A673 (cell line): ENCODE data around the gene KCP. TPM values are rescaled to one million over a fixed set of nuclear protein-coding genes. Genes with fewer than 3 reads are reported as not detected.

ENCODE experiments used
- BruUV-seq: library from RNA; stranded (reverse); fragments of 400-500 nt; replicated peaks from 2 replicates; lab custom pipeline; 2021; lab: Mats Ljungman, UMichigan
- CTCF ChIA-PET: fragments of 300-600 bp; sonication (Branson Sonifier 250); formaldehyde crosslinking; loops from one replicate; lab custom pipeline; 2022; ENCODE audit warnings: antibody characterized with exemption; lab: Charles Lee
- POLR2A ChIA-PET: fragments of 300-600 bp; sonication (Branson Sonifier 250); formaldehyde crosslinking; loops from one replicate; lab custom pipeline; 2022; ENCODE audit warnings: antibody characterized with exemption; ENCODE audit not compliant: low non-redundant PET; lab: Charles Lee
- DNase-seq: peaks from one replicate; pipeline ENCODE4 v3.0.0-alpha.2; 2015; ENCODE audit warnings: low spot score
- H3K27ac ChIP-seq: fragments of 200-600 bp; sonication (generic); 2 replicates; pipeline ENCODE4 v1.5.1; 2016; ENCODE audit warnings: mixed run types, low read depth, mild to moderate bottlenecking, mixed read lengths, antibody characterized with exemption, low read length; ENCODE audit not compliant: poor library complexity, severe bottlenecking
- H3K27me3 ChIP-seq: fragments of 200-600 bp; sonication (generic); replicated peaks from 2 replicates; pipeline ENCODE4 v1.6.1; 2017; ENCODE audit warnings: mixed run types, low read depth, mild to moderate bottlenecking, mixed read lengths, antibody characterized with exemption, low read length; ENCODE audit not compliant: insufficient read depth, poor library complexity
- H3K36me3 ChIP-seq: fragments of 200-600 bp; sonication (generic); 2 replicates; pipeline ENCODE4 v1.6.1; 2016; ENCODE audit warnings: mixed run types, mild to moderate bottlenecking, mixed read lengths, antibody characterized with exemption, low read length; ENCODE audit not compliant: insufficient read depth, poor library complexity, severe bottlenecking
- H3K4me1 ChIP-seq: fragments of 200-600 bp; sonication (generic); 2 replicates; pipeline ENCODE4 v1.6.1; 2017; ENCODE audit warnings: mixed run types, mild to moderate bottlenecking, mixed read lengths, antibody characterized with exemption, low read length; ENCODE audit not compliant: insufficient read depth, poor library complexity, severe bottlenecking
- H3K4me3 ChIP-seq: fragments of 200-600 bp; sonication (generic); 2 replicates; pipeline ENCODE4 v1.5.1; 2016; ENCODE audit warnings: low read depth, mixed run types, mild to moderate bottlenecking, mixed read lengths, low read length; ENCODE audit not compliant: poor library complexity, severe bottlenecking
- H3K9me3 ChIP-seq: fragments of 200-600 bp; sonication (generic); 2 replicates; pipeline ENCODE4 v1.6.1; 2016; ENCODE audit warnings: mixed run types, low read depth, mild to moderate bottlenecking, mixed read lengths, antibody characterized with exemption, low read length; ENCODE audit not compliant: poor library complexity, severe bottlenecking
- CTCF ChIP-seq: fragments of 300-800, 200-600 bp; sonication (generic); conservative IDR thresholded peaks from 2 replicates; pipeline ENCODE4 v1.5.1; 2017; ENCODE audit warnings: low read depth, mild to moderate bottlenecking, antibody characterized with exemption, low read length, moderate library complexity, mixed read lengths
- EZH2 ChIP-seq: fragments of 200-600 bp; sonication (generic); IDR thresholded peaks from 2 replicates; pipeline ENCODE4 v1.6.1; 2017; ENCODE audit warnings: borderline replicate concordance, low read depth, mild to moderate bottlenecking, mixed read lengths, antibody characterized with exemption, low read length; ENCODE audit not compliant: poor library complexity, severe bottlenecking
- intact Hi-C: fragments of 100-400 bp; cut with micrococcal nuclease; formaldehyde crosslinking; loops from one replicate; pipeline ENCODE4 v1.10.0; 2022; ENCODE audit not compliant: unreplicated experiment
- total RNA-seq: library from RNA; stranded (reverse); gene quantifications from 2 replicates; pipeline ENCODE4 v1.2.3, GENCODE V29; 2021

KCP gene
- total RNA-seq, 1 experiment from 2014 or later, result not detected

- no peak overlapping the region for H3K27ac ChIP-seq
- BruUV-seq, result no TSS peak
- no peak for TF ChIP-seq EZH2
- TF ChIP-seq CTCF, result no peak
- no peaks in the 10 kb centered on the region for H3K27me3 ChIP-seq
- intact Hi-C loops, result no loop called here
- POLR2A ChIA-PET, result no interaction called here
- H3K4me3 ChIP-seq, result no peak overlapping the region
- peaks cover 13% of the 10 kb centered on the region for H3K4me1 ChIP-seq
- DNase-seq, result no peak
- CTCF ChIA-PET, result no interaction called here
- no peaks in the 10 kb centered on the region for H3K9me3 ChIP-seq
- H3K36me3 ChIP-seq, result no peaks in the 10 kb centered on the region
Observed at GRCh38 chr7:128837521-128837921, 73.0 kb downstream of the KCP start.

GRCh38 chr7:128836729-128837348 is 73.7 kb downstream of the KCP start:
- ChIA-PET POLR2A (no interaction called here), CTCF (no interaction called here)
- intact Hi-C loops, result no loop called here
- Histone ChIP-seq H3K4me1 (peaks cover 20% of the 10 kb centered on the region), H3K4me3 (no peak overlapping the region), H3K27ac (no peak overlapping the region), H3K9me3 (no peaks in the 10 kb centered on the region), H3K27me3 (no peaks in the 10 kb centered on the region), H3K36me3 (no peaks in the 10 kb centered on the region)
- no peak for DNase-seq
- BruUV-seq, result no TSS peak
- TF ChIP-seq EZH2 (no peak), CTCF (no peak)

- intact Hi-C loops, result no loop called here
- CTCF ChIA-PET, result no interaction called here
- H3K4me1 ChIP-seq, result peaks cover 28% of the 10 kb centered on the region
- POLR2A ChIA-PET, result no interaction called here
- no peaks in the 10 kb centered on the region for H3K27me3 ChIP-seq
- DNase-seq, result no peak
- no peaks in the 10 kb centered on the region for H3K9me3 ChIP-seq
- no peak overlapping the region for H3K27ac ChIP-seq
- no TSS peak for BruUV-seq
- TF ChIP-seq EZH2 (no peak), CTCF (no peak)
- H3K4me3 ChIP-seq, result no peak overlapping the region
- no peaks in the 10 kb centered on the region for H3K36me3 ChIP-seq
Observed at GRCh38 chr7:128835790-128836641, 74.5 kb downstream of the KCP start.
